ENCODE measurements around the gene GLI1.

The GLI1 gene

DNA sequence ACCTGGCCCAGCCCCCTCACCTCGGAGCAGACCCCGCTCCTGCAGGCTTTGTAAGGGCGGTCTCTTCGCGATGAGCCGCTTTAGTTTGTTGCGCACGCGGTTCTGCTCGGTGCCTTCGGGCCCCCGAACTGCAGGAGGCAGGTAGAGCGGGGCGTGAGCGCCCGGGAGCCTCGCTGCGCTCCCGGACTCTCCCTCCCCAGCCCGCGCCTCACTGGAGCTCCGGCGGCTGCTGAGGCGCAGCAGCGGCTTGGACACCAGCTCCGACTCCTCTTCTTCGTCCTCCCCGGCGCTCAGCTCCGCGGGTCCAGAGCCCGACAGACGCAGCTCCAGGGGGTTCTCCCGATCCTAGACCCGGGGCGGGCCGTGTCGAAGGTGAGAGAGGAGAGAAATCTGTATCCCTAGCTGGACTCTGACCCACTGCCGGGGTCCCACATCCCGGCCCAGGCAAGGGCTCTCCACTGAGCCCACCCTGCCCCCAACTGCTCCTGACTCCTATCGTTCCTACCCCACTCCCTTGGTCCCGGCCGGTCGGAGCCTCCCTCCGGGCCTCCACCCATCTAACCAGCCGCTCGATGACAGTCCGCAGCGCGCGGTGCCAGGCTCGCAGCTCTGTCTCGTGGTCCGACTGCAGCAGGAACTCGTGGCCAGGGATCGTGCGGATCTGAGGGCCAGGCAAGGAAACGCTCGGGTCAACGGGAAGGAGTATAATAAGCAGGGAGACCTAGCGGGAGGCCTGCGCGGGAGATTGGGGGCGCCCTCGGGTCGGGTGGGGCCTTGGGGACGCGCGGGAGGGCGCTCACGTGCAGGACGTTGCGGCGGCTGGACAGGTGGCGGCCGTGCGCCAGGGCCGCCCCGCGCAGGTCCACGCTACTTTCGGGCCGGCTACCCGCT is 15.9 kb downstream of the GLI1 start:
- TF ChIP-seq CSDC2 (CRISPR knock-in tag; IDR thresholded peaks at IDR 0.05), result no peak
- TF ChIP-seq PPARA (CRISPR knock-in tag; IDR thresholded peaks at IDR 0.05; ENCODE audit: borderline replicate concordance), result no peak
- TF ChIP-seq ZNF8 (CRISPR knock-in tag; IDR thresholded peaks at IDR 0.05), result no peak
- TF ChIP-seq ZFP3 (CRISPR knock-in tag; IDR thresholded peaks at IDR 0.05), result no peak
- no peak for TF ChIP-seq ZFP30 (CRISPR knock-in tag; IDR thresholded peaks at IDR 0.05)
- TF ChIP-seq OSR1 (CRISPR knock-in tag; IDR thresholded peaks at IDR 0.05), result no peak
- no peak for TF ChIP-seq ARNTL (CRISPR knock-in tag; IDR thresholded peaks at IDR 0.05; ENCODE audit: borderline replicate concordance, low read depth)
- TF ChIP-seq, protein P1, sequence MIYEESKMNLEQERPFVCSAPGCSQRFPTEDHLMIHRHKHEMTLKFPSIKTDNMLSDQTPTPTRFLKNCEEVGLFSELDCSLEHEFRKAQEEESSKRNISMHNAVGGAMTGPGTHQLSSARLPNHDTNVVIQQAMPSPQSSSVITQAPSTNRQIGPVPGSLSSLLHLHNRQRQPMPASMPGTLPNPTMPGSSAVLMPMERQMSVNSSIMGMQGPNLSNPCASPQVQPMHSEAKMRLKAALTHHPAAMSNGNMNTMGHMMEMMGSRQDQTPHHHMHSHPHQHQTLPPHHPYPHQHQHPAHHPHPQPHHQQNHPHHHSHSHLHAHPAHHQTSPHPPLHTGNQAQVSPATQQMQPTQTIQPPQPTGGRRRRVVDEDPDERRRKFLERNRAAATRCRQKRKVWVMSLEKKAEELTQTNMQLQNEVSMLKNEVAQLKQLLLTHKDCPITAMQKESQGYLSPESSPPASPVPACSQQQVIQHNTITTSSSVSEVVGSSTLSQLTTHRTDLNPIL (CRISPR knock-in tag; IDR thresholded peaks at IDR 0.05; ENCODE audit: low read depth), result no peak
- TF ChIP-seq ZNF70 (CRISPR knock-in tag; IDR thresholded peaks at IDR 0.05), result no peak
- TF ChIP-seq, protein P2, sequence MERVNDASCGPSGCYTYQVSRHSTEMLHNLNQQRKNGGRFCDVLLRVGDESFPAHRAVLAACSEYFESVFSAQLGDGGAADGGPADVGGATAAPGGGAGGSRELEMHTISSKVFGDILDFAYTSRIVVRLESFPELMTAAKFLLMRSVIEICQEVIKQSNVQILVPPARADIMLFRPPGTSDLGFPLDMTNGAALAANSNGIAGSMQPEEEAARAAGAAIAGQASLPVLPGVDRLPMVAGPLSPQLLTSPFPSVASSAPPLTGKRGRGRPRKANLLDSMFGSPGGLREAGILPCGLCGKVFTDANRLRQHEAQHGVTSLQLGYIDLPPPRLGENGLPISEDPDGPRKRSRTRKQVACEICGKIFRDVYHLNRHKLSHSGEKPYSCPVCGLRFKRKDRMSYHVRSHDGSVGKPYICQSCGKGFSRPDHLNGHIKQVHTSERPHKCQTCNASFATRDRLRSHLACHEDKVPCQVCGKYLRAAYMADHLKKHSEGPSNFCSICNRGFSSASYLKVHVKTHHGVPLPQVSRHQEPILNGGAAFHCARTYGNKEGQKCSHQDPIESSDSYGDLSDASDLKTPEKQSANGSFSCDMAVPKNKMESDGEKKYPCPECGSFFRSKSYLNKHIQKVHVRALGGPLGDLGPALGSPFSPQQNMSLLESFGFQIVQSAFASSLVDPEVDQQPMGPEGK (CRISPR knock-in tag; IDR thresholded peaks at IDR 0.05; ENCODE audit: borderline replicate concordance), result no peak
- no peak for TF ChIP-seq ZC3H10 (CRISPR knock-in tag; IDR thresholded peaks at IDR 0.05)
- TF ChIP-seq RARB (CRISPR knock-in tag; IDR thresholded peaks at IDR 0.05), result no peak
- TF ChIP-seq BACH2 (CRISPR knock-in tag; IDR thresholded peaks at IDR 0.05; ENCODE audit: borderline replicate concordance), result no peak
- TF ChIP-seq, protein P3, sequence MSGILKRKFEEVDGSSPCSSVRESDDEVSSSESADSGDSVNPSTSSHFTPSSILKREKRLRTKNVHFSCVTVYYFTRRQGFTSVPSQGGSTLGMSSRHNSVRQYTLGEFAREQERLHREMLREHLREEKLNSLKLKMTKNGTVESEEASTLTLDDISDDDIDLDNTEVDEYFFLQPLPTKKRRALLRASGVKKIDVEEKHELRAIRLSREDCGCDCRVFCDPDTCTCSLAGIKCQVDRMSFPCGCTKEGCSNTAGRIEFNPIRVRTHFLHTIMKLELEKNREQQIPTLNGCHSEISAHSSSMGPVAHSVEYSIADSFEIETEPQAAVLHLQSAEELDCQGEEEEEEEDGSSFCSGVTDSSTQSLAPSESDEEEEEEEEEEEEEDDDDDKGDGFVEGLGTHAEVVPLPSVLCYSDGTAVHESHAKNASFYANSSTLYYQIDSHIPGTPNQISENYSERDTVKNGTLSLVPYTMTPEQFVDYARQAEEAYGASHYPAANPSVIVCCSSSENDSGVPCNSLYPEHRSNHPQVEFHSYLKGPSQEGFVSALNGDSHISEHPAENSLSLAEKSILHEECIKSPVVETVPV (CRISPR knock-in tag; IDR thresholded peaks at IDR 0.05), result no peak
- TF ChIP-seq ESRRG (CRISPR knock-in tag; IDR thresholded peaks at IDR 0.05), result no peak
- no peak for TF ChIP-seq ZNF565 (CRISPR knock-in tag; conservative IDR thresholded peaks at IDR 0.05; ENCODE audit: low read depth)
- no peak for TF ChIP-seq TOX (CRISPR knock-in tag; IDR thresholded peaks at IDR 0.05; ENCODE audit: borderline replicate concordance)
- TF ChIP-seq SNAI2 (CRISPR knock-in tag; IDR thresholded peaks at IDR 0.05), result no peak
- TF ChIP-seq GLIS3 (CRISPR knock-in tag; IDR thresholded peaks at IDR 0.05), result no peak
- ATAC-seq, result peak; percentile 68

DNA sequence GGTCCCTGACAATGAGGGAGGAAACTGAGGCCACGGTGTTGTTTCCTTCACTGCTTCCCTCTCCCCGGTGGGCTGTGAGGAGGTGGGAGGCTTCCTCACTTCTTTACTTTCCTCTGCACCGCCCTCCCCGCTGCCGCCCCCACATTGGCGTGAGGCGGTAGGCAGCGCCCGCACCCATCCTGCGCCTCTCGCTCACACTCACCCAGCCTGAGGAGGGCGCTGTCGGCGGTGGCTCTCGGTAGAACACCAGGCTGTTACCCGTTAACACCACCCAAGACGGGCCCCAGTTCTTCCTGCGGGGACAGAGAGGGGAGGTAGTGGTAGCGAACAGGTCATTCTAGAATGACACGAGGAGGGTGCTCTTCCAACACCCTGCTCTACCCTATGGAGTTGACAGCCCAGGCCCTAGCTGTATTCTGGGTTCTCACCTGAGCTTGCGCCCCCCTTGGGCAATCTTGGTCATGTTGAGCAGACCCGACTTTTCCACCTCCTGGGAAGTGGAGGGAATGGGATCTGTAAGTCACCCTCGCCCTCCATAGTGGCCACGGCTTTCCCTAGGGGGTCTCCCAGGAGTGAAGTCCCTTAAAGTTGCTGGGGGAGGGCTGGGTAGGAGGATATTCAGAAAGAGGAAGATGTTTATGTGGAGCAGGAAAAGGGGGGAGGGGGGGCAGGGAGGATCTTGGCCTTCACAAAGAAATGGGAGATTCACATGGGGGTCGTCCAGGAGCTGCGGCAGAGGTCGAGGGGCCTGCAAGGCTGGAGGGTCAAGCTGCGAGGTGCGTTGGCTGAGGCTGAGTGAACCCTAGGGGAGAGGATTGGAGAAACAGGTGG is 16.8 kb downstream of the GLI1 start:
- TF ChIP-seq PPARA (CRISPR knock-in tag; IDR thresholded peaks at IDR 0.05; ENCODE audit: borderline replicate concordance) (no peak), ZNF70 (CRISPR knock-in tag; IDR thresholded peaks at IDR 0.05) (no peak), OSR1 (CRISPR knock-in tag; IDR thresholded peaks at IDR 0.05) (no peak), ARNTL (CRISPR knock-in tag; IDR thresholded peaks at IDR 0.05; ENCODE audit: borderline replicate concordance, low read depth) (no peak), ZNF8 (CRISPR knock-in tag; IDR thresholded peaks at IDR 0.05) (no peak), TCF4 (CRISPR knock-in tag; IDR thresholded peaks at IDR 0.05; ENCODE audit: borderline replicate concordance) (no peak), ISL1 (CRISPR knock-in tag; IDR thresholded peaks at IDR 0.05) (no peak), ZC3H10 (CRISPR knock-in tag; IDR thresholded peaks at IDR 0.05) (no peak), ZFP30 (CRISPR knock-in tag; IDR thresholded peaks at IDR 0.05) (no peak), ZNF565 (CRISPR knock-in tag; conservative IDR thresholded peaks at IDR 0.05; ENCODE audit: low read depth) (no peak)
- ATAC-seq, result peak; percentile 4; the same call in 1 of the 3 replicates

DNA sequence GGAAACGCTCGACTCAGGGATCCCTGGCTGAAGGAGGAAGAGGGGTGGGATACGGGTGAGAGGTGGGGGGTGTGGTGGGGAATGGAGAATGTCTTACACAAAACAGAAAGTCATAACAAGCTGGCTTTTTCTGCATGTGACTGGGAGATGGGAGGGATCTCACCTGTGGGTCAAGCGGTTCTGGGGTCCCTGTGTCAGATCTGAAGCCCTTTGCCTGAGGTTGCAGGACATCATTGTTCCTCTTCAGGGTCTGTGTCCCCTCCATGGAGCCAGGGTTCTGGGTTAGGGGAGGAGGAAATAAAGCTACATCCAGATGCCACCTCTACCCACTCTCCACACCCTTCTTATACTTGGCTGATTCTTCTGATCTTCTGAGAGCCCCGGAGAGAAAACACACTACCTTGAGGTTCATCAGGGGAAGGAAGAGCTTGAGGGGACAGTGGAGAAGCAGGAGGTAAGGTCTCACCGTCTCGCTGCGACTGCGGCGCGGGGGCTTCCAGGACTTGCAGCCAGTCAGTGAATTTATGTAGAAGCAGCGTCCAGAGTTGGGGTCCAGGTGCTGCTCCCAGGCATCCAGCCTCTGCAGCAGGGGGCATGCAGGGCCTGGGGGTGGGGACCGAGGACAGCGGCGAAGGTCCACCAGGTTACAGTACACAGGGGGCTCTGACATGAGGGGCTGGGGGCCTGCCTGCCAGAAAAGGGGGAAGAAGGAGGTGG is 17.6 kb downstream of the GLI1 start:
- no peak for TF ChIP-seq ISL1 (CRISPR knock-in tag; IDR thresholded peaks at IDR 0.05)
- TF ChIP-seq ZC3H10 (CRISPR knock-in tag; IDR thresholded peaks at IDR 0.05), result no peak
- TF ChIP-seq, protein P4, sequence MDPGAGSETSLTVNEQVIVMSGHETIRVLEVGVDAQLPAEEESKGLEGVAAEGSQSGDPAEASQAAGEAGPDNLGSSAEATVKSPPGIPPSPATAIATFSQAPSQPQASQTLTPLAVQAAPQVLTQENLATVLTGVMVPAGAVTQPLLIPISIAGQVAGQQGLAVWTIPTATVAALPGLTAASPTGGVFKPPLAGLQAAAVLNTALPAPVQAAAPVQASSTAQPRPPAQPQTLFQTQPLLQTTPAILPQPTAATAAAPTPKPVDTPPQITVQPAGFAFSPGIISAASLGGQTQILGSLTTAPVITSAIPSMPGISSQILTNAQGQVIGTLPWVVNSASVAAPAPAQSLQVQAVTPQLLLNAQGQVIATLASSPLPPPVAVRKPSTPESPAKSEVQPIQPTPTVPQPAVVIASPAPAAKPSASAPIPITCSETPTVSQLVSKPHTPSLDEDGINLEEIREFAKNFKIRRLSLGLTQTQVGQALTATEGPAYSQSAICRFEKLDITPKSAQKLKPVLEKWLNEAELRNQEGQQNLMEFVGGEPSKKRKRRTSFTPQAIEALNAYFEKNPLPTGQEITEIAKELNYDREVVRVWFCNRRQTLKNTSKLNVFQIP (CRISPR knock-in tag; IDR thresholded peaks at IDR 0.05; ENCODE audit: borderline replicate concordance, low read depth), result no peak
- no peak for TF ChIP-seq ESRRG (CRISPR knock-in tag; IDR thresholded peaks at IDR 0.05)
- no peak for ATAC-seq

All from SK-N-SH treated with all-trans-retinoic acid at 6 μM for 48 hours (cell line).